ENCODE results near the gene AGT.
"Not testable (repeated sequence)": the region's sequence is repeated elsewhere in the genome, so short reads cannot be mapped to it uniquely, and the experiment has no call there.

Gene AGT

DNA sequence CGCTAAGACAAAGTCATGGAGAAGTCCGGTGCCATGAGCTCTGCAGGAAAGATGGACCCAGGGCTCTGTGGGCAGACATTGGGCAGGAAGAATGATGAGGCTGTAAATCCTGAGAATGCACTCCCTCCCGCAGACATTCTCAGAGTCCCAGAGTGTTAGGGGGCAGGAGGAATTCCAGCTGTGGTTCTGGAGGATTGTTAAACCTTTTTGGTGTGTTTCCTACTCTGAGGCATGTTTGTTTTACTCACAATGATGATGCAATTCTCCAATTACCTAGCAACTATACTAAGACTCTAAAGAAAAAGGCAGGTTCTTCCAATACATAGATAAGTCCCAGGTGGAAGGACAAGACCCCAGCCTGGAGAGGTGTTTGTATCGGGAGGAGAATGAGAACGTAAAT, 30.5 kb upstream of the AGT start:
- DNase-seq (ENCODE audit: low read depth, low spot score): peak; percentile 67

DNA sequence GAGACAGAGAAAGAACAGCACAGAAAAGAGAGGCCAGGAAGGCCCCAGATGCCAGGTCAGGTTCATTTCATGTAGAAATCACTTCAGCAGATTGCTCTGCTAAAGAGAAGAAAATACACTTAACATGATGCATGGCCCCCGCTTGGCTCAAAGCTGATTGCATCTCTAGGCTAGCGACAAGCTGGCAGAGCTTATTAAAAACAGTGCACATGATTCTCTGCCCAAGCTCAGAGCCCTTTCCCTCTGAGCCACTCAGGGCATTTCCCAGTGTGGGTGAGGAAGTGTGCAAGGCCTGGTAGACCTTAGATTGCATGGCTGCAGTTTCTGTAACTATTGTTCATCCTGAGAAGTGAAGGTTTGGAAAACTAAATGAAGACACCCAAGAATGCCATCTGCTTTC, 30.0 kb upstream of the AGT start:
- no peak for DNase-seq (ENCODE audit: low read depth, low spot score)

DNA sequence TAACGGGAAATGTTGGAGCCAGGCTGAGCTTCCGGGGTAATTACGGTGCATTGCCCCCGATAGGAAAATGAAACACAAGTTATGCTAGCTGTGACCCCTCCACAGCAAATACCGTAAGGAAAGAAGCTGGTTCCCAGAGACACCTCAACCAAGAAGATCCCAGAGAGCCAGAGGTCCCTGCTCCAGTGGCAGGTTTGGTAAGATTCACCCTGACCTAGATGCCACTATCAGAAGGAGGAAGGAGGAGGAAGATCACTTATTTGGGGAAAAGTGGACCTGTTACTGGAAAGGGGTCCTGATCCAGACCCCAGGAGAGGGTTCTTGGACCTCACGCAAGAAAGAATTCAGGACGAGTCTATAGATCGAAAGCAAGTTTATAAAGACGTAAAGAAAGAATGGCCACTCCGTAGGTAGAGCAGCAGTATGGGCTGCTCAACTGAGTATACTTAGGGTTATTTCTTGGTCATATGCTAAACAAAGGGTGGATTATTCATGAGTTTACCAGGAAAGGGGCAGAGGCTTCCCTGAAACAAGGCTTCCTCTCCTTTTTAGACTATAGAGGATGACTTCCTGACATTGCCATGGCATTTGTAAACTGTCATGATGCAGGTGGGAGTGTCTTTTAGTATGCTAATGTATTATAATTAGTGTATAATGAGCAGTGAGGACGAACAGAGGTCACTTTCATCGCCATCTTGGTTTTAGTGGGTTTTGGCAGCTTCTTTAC, 25.8 kb upstream of the AGT start:
- DNase-seq (ENCODE audit: low read depth, low spot score): no peak

DNA sequence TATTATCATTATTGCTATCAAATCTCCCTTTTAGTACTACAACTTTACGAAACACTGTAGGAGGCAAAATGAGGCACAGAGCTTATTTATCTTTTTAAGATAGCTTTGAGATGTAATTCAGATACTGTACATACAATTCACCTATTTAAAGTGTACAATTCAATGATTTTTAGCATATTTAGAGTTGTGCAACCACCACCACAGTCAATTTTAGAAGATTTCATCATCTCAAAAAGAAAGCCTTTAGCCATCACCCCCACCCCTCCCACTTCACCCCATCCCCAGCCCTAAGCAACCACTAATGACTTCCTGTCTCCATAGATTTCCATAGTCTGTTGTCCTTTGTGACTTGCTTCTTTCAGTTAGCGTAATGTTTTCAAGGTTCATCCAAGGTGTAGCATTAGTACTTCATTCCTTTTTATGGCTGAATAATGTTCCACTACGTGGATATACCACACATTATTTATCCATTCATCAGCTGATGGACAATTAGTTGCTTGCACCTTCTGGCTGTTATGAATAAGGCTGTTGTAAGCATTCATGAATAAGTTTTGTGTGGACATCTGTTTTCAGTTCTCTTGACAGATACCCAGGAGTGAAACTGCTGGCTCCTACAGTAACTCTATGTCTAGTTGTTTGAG, 23.8 kb upstream of the AGT start:
- no peak for DNase-seq (ENCODE audit: low read depth, low spot score)

DNA sequence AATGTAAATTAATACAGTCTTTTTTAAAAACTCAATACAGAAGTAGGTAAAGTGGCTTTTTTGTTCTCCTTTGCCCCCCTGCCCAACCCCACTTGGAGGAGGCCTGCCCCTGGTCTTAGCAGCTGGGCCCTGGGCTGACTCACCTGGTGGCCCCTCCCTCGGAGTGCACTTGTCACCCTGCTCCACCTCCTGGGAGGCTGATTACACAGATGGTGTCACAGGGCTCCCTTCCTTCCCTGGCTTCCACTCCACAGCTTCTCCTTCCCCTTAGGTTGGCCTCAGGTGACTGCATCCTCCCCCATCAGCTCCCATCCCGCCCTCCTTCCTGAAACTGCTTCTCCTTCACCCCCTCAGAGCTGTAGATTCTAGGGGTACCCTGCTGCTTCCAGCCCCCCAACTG, 21.5 kb upstream of the AGT start:
- DNase-seq (ENCODE audit: low read depth, low spot score): no peak

DNA sequence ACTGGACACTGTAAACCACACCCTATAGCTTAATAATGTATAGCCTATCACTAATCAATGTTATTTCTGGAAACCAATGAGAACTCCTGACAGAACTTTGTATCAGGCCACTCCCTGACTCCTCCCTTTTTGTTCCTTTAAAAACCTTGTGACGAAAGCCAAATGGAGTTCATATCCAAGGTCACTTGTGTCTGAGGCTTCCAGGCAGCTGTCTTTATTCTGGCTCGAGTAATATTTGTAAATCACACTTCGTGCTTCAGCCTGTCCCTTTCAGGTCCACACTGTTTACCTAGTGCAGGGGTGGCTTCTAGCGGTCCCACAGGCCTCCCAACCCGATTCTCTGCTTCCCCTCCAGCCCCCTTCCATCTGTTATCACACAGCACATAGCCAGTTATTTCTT, 17.1 kb upstream of the AGT start:
- DNase-seq (ENCODE audit: low read depth, low spot score): no peak

DNA sequence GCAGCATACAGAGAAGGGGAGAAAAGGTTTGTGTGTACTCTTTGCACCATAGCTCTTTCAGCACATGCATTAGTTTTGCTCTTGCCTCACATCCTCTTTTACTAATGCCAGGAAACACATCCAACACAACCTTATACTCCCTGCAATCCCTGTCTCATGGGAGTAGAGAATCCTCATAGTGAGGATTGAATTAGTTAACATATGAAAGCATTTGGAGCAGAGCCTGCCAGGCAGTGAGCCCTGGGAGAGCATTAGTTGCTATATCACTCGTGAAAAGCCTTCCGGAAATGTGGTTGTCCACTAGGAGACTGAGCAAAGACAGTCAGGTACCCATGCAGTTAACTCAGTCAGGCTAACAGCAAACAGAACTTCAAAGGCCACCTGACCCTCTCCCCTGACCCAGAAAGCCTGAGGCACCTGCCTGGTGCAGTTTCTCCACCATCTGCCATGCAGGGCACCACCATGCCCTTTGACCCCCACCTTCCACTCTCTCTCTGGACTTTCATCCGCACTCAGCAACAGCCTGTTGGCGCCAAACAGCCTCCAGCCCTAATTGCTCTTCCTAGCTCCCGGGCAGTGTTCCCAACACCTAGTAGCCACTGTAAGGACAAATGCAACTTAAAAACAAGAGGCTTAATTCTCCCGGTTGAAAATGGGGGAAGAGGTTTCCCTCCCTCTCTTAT, 14.9 kb upstream of the AGT start:
- DNase-seq (ENCODE audit: low read depth, low spot score): no peak

DNA sequence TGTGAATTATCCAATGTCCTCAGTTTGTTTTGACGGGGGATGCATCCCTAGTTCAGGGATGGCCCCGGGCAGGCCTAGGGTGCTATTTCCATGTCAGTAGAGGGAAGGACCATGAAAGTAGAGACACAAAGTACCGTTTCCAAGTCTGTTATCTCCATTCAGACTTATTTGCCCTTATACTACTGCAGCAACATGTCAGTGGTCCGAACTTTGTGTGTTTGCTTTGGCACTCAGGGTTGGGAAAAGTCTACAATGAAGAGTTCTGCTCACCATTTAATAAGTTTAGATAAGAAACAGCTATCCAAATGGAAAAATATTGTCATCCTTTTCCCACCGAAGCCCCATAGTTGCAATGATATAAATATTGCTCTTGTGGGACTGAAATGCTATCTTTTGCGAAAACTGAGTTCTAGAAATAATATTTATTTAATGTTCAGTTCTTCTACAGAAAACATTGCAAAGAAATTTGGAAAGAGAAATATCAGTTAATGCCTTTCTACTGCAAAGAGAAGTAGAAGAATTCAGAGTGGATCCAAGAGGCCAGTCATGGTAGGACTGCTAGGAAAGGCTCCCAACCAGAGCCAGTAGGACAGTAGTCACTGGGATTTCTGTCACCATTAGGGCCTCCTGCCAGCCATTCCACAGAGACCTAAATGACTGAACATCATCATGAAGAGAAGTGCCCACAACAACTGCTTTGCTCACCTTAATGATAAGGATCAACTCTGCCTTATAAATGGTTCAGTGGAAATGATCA, 11.5 kb upstream of the AGT start:
- no peak for DNase-seq (ENCODE audit: low read depth, low spot score)

DNA sequence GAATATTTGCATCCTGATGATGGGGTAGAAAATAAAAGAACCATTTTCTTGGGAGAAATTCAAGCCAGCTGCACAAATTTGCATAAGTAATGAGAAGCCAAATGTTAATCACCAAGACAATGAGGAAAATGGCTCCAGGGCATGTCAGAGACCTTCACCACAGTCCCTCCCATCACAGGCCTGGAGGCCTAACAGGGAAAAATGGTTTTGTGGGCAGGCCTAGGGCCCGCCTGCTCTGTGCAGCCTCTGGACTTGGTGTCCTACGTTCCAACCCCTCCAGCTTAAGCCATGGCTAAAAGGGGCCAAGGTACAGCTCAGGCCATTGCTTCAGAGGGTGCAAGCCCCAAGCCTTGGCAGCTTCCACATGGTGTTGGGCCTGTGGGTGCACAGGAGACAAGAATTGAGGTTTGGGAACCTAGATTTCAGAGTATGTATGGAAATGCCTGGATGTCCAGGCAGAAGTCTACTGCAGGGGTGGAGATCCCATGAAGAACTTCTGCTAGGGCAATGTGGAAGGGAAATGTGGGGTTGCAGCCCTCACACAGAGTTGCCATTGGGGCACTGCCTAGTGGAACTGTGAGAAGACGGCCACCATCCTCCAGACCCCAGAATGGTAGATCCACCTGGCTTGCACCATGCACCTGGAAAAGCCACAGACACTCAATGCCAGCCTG, 8.1 kb upstream of the AGT start:
- not testable (repeated sequence) for DNase-seq (ENCODE audit: low read depth, low spot score)

DNA sequence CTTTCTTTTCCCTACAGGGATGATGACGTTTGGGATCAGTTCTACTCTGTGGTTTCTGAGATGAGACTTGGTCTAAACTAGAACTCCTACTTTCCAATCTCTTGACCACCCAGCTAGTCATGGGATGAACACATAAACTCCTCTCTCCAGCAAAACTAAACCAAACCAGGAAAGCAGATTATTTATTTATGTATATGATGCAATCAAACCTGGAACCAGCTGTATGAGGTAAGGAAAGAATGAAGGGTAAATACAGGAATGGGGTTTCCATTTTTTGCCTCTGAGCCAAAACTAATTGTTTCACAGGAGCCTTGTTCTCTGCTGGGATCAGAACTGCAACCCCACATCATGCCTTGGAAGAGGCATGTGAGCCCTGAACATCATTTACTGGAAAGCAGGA, 3.3 kb upstream of the AGT start:
- DNase-seq (ENCODE audit: low read depth, low spot score): no peak

DNA sequence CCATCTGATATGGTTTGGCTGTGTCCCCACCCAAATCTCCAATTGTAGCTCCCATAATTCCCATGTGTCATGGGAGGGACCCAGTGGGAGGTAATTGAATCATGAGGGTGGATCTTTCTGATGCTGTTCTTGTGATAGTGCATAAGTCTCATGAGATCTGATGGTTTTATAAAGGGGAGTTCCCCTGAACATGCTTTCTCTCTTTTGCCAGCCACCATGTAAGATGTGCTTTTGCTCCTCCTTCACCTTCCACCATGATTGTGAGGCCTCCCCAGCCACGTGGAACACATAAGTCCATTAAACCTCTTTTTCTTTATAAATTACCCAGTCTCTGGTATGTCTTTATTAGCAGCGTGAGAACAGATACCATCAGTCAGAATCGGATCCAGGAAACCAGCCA, 2.5 kb upstream of the AGT start:
- not testable (repeated sequence) for DNase-seq (ENCODE audit: low read depth, low spot score)

DNA sequence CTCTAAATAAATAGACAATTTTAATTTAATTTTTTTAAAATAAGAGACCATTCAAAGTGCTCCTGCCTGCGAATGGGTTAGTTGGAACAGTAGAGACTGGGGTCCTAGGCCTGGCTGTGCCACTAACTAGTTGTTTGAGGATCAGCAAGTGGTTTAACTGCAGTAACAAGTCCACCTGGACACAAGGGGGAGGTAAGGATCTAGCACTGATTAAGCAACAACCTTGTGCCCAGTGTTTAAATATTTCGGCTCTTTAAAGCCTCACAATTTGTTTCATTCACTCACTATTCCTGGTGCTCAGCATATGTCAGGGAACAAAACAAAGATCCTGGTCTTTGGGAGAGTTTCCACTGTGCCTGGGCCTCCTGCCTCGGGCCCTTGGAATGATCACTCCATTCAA, 1.6 kb upstream of the AGT start:
- DNase-seq (ENCODE audit: low read depth, low spot score): no peak

DNA sequence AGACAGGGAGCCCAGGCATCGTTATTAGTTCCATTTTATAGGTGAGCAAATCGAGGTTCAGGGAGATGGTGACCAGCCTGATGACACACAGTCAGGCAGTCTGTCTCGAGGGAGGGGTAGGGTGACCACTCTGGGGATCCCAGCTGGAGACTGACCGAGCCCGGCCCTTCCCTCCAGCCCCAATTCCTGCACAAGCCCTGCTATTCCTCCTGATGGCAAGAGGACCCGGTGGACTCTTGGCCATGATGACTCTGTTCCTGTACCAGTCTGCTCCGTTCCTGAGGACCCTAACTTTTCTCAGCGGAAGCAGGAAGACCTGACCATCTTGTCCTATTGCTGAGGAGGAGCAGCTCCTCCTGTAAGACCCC, 391 bp downstream of the AGT start:
- no peak for DNase-seq (ENCODE audit: low read depth, low spot score)

DNA sequence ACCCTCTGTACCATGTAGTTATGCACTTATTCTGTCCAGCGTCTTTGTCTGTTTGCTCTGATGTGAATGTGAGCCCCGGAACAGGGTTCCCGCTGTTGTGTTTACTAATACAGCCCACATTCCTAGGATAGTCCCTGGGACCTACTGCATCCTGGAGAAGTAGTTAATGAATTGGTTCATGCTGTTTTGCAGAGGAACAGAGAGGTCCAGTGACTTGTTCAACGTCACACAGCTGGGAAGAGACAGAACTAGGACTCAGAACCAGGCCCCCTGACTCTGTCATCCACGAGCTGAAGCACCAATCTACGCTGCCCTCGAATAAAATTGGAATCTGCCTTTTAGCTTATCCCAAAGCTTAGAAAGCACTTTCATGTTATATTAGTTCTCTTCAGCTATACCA, 784 bp downstream of the AGT start:
- DNase-seq (ENCODE audit: low read depth, low spot score): no peak

DNA sequence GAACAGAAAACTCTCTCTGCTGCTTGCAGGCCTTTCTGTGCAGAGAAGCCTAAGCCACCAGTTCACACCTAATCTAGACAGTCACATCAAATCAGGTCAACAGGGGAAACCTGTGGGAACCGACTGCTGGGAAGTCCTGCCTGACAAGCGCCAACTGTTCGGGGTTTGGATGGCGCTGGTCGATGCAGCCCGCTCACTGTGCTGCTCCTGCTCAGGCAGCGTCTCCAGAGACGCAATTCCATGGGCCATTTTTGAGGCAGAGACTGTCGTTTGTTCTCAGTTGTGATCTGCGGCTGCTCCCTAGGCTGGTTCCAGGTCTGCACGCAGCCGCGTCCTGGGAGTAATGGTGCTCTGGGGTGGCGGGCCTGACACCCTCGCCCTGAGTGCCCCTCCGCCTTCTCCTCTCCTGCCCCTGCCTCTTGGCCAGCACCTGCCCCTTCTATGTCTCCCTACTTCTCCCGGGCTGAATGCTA, 1.4 kb downstream of the AGT start:
- DNase-seq (ENCODE audit: low read depth, low spot score): no peak

DNA sequence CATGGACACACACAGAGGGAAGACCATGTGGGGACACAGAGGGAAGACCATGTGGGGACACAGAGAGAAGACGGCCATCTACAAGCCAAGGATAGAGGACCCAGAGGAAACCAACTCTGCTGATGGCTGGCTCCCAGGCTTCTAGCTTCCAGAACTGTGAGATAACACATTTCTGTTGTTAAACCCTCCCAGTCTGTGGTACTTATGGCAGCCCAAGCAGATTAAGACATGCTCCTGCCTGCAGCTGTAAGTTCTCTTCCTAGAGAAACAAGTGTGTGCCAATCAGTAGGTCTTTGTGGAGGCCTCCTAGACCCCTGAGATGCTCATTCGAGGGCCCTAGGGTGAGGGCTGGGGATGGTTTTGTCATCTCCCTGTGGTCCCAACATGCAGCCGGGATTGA, 2.7 kb downstream of the AGT start:
- no peak for DNase-seq (ENCODE audit: low read depth, low spot score)

DNA sequence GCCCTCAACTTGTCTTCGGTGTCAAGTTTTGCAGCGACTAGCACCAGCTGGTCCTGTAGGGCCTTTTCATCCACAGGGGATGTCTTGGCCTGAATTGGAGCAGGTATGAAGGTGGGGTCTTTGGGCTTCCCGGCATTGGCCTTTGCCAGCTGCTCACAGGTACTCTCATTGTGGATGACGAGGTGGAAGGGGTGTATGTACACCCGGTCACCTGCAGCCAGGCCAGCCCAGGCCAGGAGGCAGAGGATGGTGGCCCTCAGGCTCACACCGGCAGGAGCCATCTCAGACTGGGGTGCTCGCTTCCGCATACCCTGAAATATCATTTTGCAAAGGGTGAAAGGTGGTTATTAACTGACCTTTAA, 3.4 kb downstream of the AGT start:
- no peak for DNase-seq (ENCODE audit: low read depth, low spot score)

DNA sequence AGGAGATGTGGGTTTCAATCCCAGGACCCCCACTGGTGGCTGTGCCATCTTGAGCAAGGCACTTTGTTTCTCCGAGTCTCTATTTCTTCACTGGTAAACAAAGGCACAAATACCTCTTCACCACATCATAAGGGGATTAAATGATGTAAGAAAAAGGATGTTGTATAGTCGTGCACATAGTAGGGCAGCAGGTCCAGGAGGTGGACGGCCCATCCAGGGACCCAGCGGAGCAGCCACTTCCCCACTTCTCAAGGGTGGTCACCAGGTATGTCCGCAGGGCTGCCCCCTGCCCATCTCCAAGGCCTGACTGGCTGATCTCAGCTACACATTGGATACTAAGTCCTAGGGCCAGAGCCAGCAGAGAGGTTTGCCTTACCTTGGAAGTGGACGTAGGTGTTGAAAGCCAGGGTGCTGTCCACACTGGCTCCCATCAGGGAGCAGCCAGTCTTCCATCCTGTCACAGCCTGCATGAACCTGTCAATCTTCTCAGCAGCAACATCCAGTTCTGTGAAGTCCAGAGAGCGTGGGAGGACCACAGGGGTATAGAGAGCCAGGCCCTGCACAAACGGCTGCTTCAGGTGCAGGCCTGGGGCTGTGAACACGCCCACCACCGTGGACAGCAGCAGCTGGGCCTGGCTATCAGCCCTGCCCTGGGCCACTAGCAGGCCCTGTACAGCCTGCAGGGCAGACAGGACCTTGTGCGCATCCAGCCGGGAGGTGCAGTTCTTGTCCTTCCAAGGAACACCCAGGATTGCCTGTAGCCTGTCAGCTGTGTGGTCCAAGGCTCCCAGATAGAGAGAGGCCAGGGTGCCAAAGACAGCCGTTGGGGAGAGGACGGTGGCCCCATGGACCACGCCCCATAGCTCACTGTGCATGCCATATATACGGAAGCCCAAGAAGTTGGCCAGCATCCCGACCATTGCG, 4.0 kb downstream of the AGT start:
- DNase-seq (ENCODE audit: low read depth, low spot score): no peak

DNA sequence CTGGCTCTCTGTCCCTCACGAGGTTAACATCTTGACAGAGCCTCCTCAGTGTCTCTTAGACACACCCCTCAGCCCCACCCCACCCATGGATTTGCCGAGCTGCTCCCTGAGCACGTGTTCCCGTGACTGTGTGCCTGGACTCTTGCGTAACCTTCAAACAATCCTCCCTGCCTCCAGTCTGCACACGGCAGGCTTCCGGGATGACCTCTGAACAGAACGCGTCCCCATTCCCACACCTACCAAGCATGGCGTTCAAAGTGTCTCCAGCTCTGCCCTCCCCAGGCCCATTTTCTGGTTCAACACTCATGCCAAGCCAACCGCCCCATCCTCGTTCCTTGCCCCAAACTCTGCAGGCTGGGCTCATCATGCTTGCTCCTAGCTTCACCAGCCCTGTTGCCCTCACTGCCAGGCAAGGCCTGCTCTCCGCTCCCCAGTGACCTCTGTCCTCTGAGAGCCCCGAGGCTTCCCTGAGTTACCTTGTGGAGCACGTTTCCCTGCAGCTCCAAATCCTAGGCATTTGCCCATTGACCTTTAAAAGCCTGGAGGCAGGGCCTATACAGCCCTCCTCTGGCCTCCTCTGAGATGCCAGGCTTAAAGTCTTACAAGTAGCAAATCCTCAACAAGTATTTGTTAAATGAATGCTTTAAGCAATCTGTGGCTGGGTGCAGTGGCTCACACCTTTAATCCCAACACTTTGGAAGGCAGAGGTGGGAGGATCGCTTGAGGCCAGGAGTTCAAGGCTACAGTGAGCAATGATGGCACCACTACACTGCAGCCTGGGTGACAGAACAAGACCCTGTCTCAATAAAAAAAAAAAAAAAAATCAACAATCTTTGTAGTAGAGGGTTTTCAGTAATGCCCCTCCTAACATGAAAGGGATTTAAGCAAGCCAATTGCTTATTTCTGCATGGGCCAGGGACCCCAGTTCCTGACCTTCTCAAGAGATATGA, 5.0 kb downstream of the AGT start:
- DNase-seq (ENCODE audit: low read depth, low spot score): no peak

All from astrocyte of the hippocampus (primary cell).